IPS-18c (cell line): ENCODE results near the gene HAUS6.
"Not testable (repeated sequence)": the region's sequence is repeated elsewhere in the genome, so short reads cannot be mapped to it uniquely, and the experiment has no call there.

Experiments
- H3K4me3 ChIP-seq: 2 replicates; pipeline ENCODE4 v1.7.0; 2013; ENCODE audit warnings: low read depth, mild to moderate bottlenecking, low read length, moderate library complexity; ENCODE audit not compliant: insufficient read depth
- H3K9me3 ChIP-seq: one replicate; pipeline ENCODE4 v1.6.1; 2013; ENCODE audit warnings: mild to moderate bottlenecking, low read length, moderate library complexity; ENCODE audit not compliant: control insufficient read depth, insufficient read depth

Gene HAUS6, protein sequence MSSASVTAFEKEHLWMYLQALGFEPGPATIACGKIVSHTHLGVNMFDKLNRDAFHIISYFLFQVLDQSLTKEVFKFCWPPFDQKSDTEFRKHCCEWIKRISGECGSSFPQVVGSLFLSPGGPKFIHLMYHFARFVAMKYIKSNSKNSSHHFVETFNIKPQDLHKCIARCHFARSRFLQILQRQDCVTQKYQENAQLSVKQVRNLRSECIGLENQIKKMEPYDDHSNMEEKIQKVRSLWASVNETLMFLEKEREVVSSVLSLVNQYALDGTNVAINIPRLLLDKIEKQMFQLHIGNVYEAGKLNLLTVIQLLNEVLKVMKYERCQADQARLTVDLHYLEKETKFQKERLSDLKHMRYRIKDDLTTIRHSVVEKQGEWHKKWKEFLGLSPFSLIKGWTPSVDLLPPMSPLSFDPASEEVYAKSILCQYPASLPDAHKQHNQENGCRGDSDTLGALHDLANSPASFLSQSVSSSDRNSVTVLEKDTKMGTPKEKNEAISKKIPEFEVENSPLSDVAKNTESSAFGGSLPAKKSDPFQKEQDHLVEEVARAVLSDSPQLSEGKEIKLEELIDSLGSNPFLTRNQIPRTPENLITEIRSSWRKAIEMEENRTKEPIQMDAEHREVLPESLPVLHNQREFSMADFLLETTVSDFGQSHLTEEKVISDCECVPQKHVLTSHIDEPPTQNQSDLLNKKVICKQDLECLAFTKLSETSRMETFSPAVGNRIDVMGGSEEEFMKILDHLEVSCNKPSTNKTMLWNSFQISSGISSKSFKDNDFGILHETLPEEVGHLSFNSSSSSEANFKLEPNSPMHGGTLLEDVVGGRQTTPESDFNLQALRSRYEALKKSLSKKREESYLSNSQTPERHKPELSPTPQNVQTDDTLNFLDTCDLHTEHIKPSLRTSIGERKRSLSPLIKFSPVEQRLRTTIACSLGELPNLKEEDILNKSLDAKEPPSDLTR

DNA sequence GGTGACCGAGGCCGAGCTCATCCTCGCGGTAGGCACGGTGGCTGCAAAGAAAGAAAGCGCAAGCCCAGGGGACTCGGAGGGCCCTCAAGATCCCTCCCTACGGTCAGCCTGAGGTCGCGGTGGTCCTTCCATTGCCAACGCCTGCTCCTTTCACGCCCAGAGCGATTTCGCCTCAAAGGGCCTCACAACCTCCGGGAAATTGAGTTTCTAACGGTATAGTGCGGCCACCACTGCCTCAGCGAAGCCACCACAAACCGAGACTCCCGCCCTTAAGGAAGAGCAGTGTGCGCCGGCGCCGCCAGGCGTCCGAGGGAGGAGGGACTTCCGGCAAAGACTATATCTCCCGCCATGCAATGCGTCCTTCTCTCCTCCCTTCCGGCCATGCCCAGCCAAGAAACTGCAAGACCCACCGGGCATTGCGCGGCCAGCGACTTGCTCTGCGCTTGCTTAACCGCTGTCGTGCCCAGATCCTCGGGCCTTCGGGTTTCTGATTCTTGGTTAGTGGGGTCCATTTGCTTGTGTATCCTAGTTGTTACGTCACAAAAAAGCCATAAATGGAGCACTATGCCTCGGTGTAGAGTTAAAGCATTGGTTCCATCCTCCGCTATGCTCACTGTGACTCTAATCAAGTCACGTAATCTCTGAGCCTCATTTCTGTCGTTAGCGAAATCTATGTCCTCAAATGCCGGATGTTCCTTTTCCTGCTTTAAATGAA, at the start of gene HAUS6:
HAUS6 (minus strand) TSS at position 274 of the 715 bp plus-strand sequence; CDS start at position 21, 253 bp downstream.
- Histone ChIP-seq H3K9me3 (no peaks in the 10 kb centered on the region), H3K4me3 (peak within 1 kb of the TSS; percentile 93)

DNA sequence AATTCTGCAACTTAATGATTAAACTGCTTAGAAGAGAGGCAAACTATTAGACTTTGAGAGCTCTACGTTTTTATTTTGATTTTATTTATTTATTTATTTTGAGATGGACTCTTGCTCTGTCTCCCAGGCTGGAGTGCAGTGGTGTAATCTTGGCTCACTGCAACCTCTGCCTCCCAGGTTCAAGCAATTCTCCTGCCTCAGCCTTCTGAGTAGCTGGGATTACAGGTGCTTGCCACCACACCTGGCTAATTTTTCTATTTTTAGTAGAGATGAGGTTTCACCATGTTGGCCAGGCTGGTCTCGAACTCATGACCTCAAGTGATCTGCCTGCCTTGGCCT, 49.4 kb upstream of the HAUS6 start:
- not testable (repeated sequence) for H3K9me3 ChIP-seq, H3K4me3 ChIP-seq

DNA sequence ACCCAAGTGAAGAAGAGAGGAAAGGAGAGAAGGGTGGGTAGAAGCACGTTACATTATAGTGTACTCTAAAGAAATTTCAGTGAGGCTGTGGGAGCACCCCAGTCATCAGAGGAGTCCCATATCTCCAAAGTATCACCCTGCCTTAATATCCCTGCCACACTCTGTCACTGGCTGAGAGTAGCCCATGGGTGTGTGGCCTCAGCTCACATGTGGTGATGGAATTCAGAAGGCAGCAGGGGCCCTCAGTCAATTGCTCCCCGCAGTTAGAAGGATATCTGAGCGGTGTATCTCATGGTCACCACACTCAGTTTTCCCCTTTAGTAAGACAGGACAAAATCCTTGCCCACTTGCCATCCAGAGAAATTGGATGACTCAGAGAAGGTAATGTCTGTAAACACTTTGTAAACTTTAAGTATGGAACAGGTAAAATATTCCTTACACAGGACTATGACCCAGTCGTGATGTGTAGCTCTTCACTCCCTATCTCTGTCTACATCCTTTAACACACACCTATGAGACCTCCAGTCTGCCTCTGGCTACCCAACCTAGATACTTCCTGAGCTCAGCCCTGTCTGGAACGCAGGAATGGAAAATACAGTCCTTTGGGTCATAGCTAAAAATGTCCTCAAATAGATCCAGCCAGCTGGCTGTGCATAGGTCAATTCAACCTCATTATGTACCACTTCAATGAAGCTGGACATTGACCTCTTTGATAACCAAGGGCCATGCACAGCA, 48.9 kb upstream of the HAUS6 start:
- H3K9me3 ChIP-seq: no peaks in the 10 kb centered on the region
- H3K4me3 ChIP-seq: no peak overlapping the region

DNA sequence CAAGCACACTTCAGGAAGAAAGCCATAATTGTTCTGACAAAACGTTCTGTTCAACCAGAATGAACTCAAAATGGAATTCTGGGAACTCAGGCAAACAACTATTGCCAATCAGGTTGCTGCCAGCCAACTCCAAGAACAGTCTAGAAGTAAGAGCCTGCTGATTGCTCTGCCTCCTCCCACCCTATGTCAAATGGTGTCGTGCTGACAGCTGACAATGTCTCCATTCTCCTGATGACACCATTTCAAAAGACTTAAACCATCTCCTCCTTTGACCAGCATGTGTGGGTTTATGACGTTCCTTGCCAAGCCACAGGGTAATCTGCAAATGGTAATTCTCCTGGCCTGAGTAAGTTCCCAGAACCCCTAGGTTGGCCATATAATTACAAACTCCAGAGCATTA, 46.5 kb upstream of the HAUS6 start:
- no peak overlapping the region for H3K4me3 ChIP-seq
- no peaks in the 10 kb centered on the region for H3K9me3 ChIP-seq

DNA sequence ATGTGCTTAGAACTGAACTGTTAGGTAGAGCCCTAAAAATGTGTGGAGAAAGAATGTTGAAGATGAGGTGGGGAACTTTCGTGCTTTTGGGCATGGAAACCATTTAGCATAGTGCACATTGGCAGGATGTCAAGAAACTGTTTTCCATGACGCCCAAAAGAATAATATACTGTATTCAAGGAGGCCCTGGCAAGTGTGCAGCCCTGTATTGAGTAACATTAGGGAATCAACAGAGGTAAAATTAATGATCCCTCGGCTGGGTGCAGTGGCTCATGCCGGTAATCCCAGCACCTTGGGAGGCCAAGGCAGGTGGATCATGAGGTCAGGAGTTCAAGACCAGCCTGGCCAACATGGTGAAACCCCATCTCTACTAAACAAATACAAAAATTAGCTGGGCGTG, 45.5 kb upstream of the HAUS6 start:
- no peaks in the 10 kb centered on the region for H3K9me3 ChIP-seq
- H3K4me3 ChIP-seq: no peak overlapping the region

DNA sequence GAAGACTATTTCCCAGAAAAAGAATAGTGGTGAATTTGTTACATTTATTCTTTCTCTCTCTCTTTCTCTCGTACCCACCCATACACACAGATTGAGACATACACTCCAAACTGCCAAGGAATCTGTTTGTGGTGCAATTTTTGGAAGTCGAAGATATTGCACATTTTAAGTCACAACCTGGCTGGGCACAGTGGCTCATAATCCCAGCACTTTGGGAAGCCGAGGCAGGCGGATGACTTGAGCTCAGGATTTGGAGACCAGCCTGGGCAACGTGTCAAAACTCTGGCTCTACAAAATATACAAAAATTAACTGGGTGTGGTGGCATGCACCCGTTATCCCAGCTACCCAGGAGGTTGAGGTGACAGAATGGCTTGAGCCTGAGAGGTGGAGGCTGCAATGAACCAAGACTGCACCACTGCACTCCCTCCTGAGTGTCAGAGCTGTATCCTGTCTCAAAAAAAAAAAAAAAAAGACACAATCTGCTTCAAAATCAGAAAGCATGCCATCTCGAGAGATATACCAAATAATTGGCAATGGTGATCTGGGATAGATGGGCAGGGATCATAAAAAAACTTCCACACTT, 43.8 kb upstream of the HAUS6 start:
- Histone ChIP-seq H3K9me3 (no peaks in the 10 kb centered on the region), H3K4me3 (no peak overlapping the region)

DNA sequence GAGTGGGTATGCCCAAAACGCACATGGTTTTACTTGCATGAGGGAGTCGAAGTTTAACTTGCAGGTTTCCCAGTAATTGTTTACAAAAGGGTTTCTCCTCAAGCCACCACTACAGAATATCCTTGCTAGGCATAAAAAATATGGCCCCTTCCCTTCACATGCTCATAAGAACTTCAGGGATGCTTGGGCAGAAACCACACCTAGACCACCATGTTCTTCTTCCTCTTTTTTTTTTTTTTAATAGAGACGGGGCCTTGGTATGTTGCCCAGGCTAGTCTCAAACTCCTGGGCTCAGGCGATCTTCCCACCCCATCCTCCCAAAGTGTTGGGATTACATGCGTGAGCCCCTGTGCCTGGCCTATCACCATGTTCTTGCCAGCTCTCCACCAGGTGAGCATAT, 43.2 kb upstream of the HAUS6 start:
- Histone ChIP-seq H3K4me3 (no peak overlapping the region), H3K9me3 (no peaks in the 10 kb centered on the region)

DNA sequence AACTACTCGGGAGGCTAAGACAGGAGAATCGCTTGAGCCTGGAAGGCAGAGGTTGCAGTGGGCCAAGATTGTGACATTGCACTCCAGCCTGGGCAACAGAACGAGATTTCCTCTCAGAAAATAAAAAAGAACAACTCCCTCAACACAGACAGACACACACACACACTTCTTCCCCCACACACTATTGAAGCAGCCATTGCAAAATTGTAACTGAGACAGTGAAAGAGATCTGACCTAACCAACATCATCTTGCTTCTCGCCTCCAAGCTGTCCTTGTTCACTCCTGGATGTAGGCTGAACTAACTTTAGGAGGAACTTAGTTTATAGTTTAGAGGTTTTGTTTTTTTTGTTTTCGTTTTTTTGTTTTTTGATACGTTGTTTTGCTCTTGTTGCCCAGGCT, 37.6 kb upstream of the HAUS6 start:
- H3K9me3 ChIP-seq: no peaks in the 10 kb centered on the region
- H3K4me3 ChIP-seq: no peak overlapping the region

DNA sequence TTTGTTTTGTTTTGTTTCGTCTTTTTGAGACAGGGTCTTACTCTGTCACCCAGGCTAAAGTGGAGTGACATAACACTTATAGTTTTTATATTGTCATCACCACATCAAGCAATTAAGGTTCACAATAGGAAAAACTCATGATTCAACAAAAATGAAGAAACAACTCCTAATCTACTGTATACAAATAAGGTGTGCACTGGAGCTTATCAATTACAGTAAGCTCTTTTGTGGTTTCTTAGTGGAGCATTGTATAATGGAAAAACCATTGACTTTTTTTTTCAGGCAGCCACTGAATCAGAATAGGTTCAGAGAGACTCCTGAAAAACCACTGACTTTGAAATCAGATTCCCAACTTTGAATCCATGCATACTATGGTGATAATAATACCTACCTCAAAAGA, 35.4 kb upstream of the HAUS6 start:
- H3K9me3 ChIP-seq: no peaks in the 10 kb centered on the region
- no peak overlapping the region for H3K4me3 ChIP-seq

DNA sequence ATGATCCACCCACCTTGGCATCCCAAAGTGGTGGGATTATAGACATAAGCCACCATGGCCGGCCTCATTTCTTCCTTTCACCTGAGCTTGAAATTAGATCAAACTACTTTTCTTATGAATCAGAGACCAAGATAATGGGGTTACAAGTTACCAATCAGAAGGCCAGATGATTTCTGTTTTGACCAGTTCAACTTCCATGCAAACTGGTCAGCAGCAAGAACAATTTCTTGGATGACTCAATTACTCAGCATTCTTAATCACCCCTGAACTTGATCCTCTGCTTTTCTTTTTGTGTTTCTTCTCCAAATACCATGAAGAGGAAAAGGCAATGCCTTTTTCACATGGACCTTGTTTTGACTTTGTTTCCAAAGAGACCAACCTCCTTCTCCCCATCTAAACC, 34.6 kb upstream of the HAUS6 start:
- no peak overlapping the region for H3K4me3 ChIP-seq

DNA sequence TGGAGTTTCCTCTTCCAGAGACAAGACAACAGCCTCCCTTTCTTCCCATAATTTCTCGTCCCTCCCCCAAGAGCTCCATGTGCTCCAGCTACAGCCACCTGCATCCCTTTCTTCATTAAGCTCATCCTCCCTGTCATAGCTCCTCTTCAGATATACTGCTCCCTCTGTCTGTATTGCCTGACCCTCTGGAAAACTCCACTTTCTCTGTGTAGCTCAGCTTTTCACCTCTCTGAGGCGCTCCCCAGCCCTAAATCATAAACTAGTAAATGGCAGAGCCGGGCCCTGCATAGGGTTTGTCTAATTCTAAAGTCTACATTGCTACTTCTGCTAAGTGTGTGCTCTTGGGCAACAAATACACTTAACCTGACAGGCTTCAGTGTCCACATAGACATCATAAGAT, 33.4 kb upstream of the HAUS6 start:
- Histone ChIP-seq H3K9me3 (no peaks in the 10 kb centered on the region), H3K4me3 (no peak overlapping the region)

More for the DNA sequence above, 34.6 kb upstream of the HAUS6 start:
- H3K9me3 ChIP-seq: no peaks in the 10 kb centered on the region

DNA sequence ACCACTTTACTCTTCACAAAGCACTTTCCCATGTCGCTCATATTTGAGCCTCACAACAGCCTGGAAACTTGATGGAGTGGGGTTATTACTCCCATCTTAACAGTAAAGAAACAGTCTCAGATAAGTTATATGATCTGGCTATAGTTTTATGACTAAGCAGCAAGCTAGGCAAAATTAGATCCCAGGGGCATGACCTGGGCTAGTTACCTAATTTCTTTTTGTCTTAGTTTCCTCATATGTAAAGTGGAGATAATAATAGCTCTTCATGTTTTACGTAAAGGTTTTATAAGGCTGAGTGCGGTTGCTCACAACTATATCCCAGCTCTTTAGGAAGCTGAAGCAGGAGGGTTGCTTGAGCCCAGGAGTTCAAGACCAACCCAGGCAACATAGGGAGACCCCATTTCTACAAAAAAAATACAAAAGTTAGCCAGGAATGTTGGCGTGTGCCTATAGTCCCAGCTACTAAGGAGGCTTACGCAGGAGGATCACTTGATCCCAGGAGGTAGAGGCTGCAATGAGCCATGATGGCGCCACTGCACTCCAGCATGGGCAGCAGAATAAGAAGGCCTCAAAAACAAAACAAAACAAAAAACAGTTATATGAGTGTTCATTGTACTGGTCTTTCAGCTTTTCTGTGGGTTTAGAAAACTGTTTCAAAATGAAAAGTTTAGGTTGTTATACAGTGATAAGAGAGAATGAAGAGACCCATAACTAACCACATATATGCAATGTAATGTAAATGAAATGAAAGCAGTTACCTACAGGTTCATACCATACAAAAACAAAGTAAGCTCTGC, 31.0 kb upstream of the HAUS6 start:
- no peaks in the 10 kb centered on the region for H3K9me3 ChIP-seq
- H3K4me3 ChIP-seq: no peak overlapping the region

DNA sequence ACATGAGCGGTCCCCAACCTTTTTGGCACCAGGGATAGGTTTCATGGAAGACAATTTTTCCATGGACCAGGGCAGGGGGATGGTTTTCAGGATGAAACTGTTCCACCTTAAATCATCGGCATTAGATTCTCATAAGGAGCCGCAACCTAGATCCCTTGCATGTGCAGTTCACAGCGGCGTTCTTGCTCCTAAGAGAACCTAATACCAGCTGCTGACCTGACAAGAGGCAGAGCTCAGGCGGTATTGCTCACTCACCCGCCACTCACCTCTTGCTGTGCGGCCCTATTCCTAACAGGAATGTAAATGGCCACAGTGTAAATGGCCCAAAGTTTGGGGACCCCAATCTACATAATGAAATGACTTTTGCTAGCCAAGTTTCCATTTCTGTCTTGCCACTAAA, 27.7 kb upstream of the HAUS6 start:
- Histone ChIP-seq H3K4me3 (0 out of 2 replicates have a peak overlapping the region, but pooled peaks have one; percentile 17), H3K9me3 (no peaks in the 10 kb centered on the region)

DNA sequence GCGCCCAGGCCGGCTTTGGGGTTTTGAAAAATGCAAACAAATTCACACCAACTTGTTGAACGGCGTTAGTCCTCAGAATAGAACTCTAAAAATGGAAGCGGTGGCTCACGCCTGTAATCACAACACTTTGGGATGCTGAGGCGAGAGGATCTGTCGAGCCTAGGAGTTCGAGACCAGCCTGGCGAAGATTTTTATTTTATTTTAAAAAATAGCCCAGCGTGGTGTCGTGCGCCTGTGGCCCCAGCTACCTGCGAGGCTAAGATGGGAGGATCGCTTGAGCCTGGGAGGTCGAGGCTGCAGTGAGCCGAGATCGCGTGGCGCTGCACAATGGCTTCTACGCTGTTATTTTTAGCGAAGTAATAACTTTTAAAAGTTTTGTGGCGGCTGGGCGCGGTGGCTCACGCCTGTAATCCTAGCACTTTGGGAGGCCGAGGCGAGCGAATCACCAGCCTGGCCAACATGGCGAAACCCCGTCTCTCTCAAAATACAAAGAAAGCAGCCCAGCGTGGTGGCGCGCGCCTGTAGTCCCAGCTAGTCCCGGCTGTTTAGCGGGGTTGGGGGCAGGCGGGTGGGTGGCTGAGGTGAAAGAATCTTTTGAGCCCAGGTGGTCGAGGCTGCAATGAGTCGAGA, 25.3 kb upstream of the HAUS6 start:
- H3K4me3 ChIP-seq: peak overlapping the region; percentile 85
- H3K9me3 ChIP-seq: no peaks in the 10 kb centered on the region

DNA sequence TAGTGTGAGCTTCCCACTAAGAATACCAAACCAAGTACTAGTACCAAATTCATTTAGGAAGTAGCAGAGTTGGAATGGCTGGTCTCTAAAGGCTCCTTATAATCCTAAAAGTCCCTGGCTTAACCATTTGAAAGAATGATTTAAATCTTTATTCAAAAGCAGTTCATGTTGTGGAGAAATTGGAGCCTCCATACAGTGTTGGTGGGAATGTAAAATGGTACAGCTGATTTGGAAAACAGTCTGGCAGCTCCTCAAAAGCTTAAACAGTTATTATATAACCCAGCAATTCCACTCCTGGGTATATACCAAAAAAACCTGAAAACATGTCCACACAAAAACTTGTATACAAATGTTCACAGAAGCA, 21.7 kb upstream of the HAUS6 start:
- Histone ChIP-seq H3K9me3 (no peaks in the 10 kb centered on the region), H3K4me3 (no peak overlapping the region)
